CD1c-positive myeloid dendritic cell (primary cell): ENCODE data around the gene MIGA1.
"Not testable (repeated sequence)": the region's sequence is repeated elsewhere in the genome, so short reads cannot be mapped to it uniquely, and the experiment has no call there.

ENCODE experiments used
- DNase-seq: peaks from one replicate; pipeline ENCODE4 v3.0.0-alpha.2; 2016; ENCODE audit errors: extremely low spot score

Gene MIGA1

GRCh38 chr1:77910116-77910515 lies 130.7 kb downstream of the MIGA1 start:
- DNase-seq = no peak

GRCh38 chr1:77918918-77919317 lies 139.5 kb downstream of the MIGA1 start:
- not testable (repeated sequence) for DNase-seq

- no peak for DNase-seq
Observed at GRCh38 chr1:77925518-77925917, 146.1 kb downstream of the MIGA1 start.

GRCh38 chr1:77925956-77926355 lies 146.5 kb downstream of the MIGA1 start:
- no peak for DNase-seq

- peak; percentile 58 for DNase-seq
Observed at GRCh38 chr1:77926561-77927357, 147.3 kb downstream of the MIGA1 start.

- no peak for DNase-seq
Observed at GRCh38 chr1:77927414-77927813, 148.0 kb downstream of the MIGA1 start.
